Epithelial cell of esophagus (primary cell): ENCODE results near the gene ANKZF1.

Source experiments
- DNase-seq: peaks from one replicate; pipeline ENCODE4 v3.0.0; 2010; ENCODE audit warnings: low read depth
- H3K4me3 ChIP-seq: 2 replicates; pipeline ENCODE4 v1.5.1; 2011; ENCODE audit warnings: mild to moderate bottlenecking, low read length, control low read depth
- CTCF ChIP-seq: IDR thresholded peaks from 2 replicates; pipeline ENCODE4 v1.5.1; 2011; ENCODE audit warnings: low read depth, mild to moderate bottlenecking, low read length, control low read depth, inconsistent platforms; ENCODE audit not compliant: insufficient read depth; ENCODE audit errors: missing control alignments

Gene ANKZF1

GRCh38 chr2:219266232-219266631 is 36.6 kb downstream of the ANKZF1 start:
- no peak for TF ChIP-seq CTCF
- no peak for DNase-seq
- no peak overlapping the region for H3K4me3 ChIP-seq

GRCh38 chr2:219266886-219267285 is 37.3 kb downstream of the ANKZF1 start:
- H3K4me3 ChIP-seq: no peak overlapping the region
- no peak for DNase-seq
- TF ChIP-seq CTCF: no peak

GRCh38 chr2:219268294-219268693 is 38.7 kb downstream of the ANKZF1 start:
- H3K4me3 ChIP-seq: no peak overlapping the region
- TF ChIP-seq CTCF: no peak
- DNase-seq: no peak

GRCh38 chr2:219269362-219270054 is 39.9 kb downstream of the ANKZF1 start:
- DNase-seq: peak; percentile 81
- H3K4me3 ChIP-seq: no peak overlapping the region
- no peak for TF ChIP-seq CTCF

- H3K4me3 ChIP-seq: no peak overlapping the region
- no peak for TF ChIP-seq CTCF
- no peak for DNase-seq
These were observed 40.4 kb downstream of the ANKZF1 start for GRCh38 chr2:219270055-219270372.

- H3K4me3 ChIP-seq: no peak overlapping the region
- TF ChIP-seq CTCF: no peak
- no peak for DNase-seq
These were observed 41.4 kb downstream of the ANKZF1 start for GRCh38 chr2:219271021-219271420.

- DNase-seq: no peak
- no peak overlapping the region for H3K4me3 ChIP-seq
- TF ChIP-seq CTCF: no peak
These were observed 42.8 kb downstream of the ANKZF1 start for GRCh38 chr2:219272356-219272755.
